Fibroblast of pulmonary artery (primary cell): ENCODE measurements around the gene TMEM131L.

Experiments used
- DNase-seq: peaks from one replicate; pipeline ENCODE4 v3.0.0-alpha.2; 2010; ENCODE audit warnings: low read depth
- H3K4me3 ChIP-seq: replicated peaks from 2 replicates; pipeline ENCODE4 v1.5.1; 2011; ENCODE audit warnings: low read depth, mild to moderate bottlenecking, control low read depth, low read length, moderate library complexity
- CTCF ChIP-seq: IDR thresholded peaks from 2 replicates; pipeline ENCODE4 v1.5.1; 2011; ENCODE audit warnings: mild to moderate bottlenecking, control low read depth, low read length, inconsistent platforms; ENCODE audit errors: missing control alignments

Gene TMEM131L

GRCh38 chr4:153523164-153523796 lies 57.1 kb downstream of the TMEM131L start:
- H3K4me3 ChIP-seq: no peak overlapping the region
- DNase-seq: no peak
- no peak for TF ChIP-seq CTCF

GRCh38 chr4:153523941-153524386 lies 57.8 kb downstream of the TMEM131L start:
- H3K4me3 ChIP-seq: no peak overlapping the region
- peak; percentile 51 for DNase-seq
- TF ChIP-seq CTCF: no peak

- DNase-seq: no peak
- H3K4me3 ChIP-seq: no peak overlapping the region
- TF ChIP-seq CTCF: no peak
Observed at GRCh38 chr4:153524682-153525081, 58.5 kb downstream of the TMEM131L start.

GRCh38 chr4:153527690-153528089 lies 61.5 kb downstream of the TMEM131L start:
- no peak for DNase-seq
- no peak overlapping the region for H3K4me3 ChIP-seq
- TF ChIP-seq CTCF: no peak

- H3K4me3 ChIP-seq: no peak overlapping the region
- DNase-seq: no peak
- no peak for TF ChIP-seq CTCF
Observed at GRCh38 chr4:153528705-153529485, 62.7 kb downstream of the TMEM131L start.

GRCh38 chr4:153529646-153530045 lies 63.5 kb downstream of the TMEM131L start:
- H3K4me3 ChIP-seq: no peak overlapping the region
- no peak for TF ChIP-seq CTCF
- DNase-seq: peak; percentile 73
